Measurements from ENCODE around the gene NTSR1. TPM values are rescaled to one million over a fixed set of nuclear protein-coding genes. Genes with fewer than 3 reads are reported as not detected.

The NTSR1 gene
- total RNA-seq, 1 experiment from 2014 or later: 44.1 TPM

DNA sequence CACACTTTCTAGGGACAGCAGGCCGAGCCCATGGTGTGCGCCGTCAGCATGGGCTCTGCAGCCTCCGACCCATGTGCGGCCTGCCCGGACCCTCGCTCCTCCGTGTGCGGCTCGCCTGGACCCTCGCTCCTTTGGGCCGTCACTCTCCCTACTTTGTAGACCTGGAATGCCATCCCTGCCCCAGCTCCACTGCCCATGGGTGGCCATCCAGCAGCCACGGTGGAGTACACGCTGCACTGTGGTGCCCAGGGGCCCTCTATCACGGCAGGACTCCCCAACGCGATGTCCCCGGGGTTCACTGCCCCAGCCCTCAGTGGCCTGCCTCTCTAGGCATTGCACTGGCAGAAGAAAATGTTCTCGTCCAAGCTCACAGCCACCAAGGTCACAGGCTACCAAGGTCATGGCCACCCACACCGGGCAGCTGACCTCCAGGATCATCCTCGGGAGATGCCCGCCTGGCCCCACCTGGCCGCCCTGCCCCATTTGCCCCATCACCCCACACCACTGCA is 63.5 kb downstream of the NTSR1 start:
- H3K36me3 ChIP-seq (ENCODE audit: control insufficient read depth, insufficient read depth, low read length): no peaks in the 10 kb centered on the region; the same call in 1 of the 2 replicates
- in situ Hi-C loops (cut with HindIII; ENCODE audit: low pct_unique_long_range_greater_than_20kb, low sequenced_read_pairs) (no loop called here), intact Hi-C loops (cut with micrococcal nuclease; ENCODE audit: unreplicated experiment) (no loop called here)
- H3K27ac ChIP-seq (ENCODE audit: low read length): no peak overlapping the region
- H3K27me3 ChIP-seq (ENCODE audit: control insufficient read depth, insufficient read depth, low read length): no peaks in the 10 kb centered on the region
- BruUV-seq (replicated peaks): no TSS peak
- no peak overlapping the region for H3K4me3 ChIP-seq (ENCODE audit: low read depth in 2 of 2, low read length in 2 of 2)
- ChIA-PET CTCF (no interaction called here), POLR2A (no interaction called here)
- no peaks in the 10 kb centered on the region; the same call in none of the 2 replicates for H3K4me1 ChIP-seq (ENCODE audit: control insufficient read depth, insufficient read depth, low read length)
- DNase-seq (ENCODE audit: low read depth, low spot score): no peak
- ATAC-seq: no peak
- TF ChIP-seq TCF7L2 (IDR thresholded peaks at IDR 0.05; ENCODE audit: low read depth, low read length) (no peak), SIN3A (IDR thresholded peaks at IDR 0.05; ENCODE audit: borderline replicate concordance, insufficient read depth, low read depth, low read length) (no peak), POLR2AphosphoS5 (IDR thresholded peaks at IDR 0.05; ENCODE audit: low read depth, low read length) (no peak)
- TF ChIP-seq, protein P1, sequence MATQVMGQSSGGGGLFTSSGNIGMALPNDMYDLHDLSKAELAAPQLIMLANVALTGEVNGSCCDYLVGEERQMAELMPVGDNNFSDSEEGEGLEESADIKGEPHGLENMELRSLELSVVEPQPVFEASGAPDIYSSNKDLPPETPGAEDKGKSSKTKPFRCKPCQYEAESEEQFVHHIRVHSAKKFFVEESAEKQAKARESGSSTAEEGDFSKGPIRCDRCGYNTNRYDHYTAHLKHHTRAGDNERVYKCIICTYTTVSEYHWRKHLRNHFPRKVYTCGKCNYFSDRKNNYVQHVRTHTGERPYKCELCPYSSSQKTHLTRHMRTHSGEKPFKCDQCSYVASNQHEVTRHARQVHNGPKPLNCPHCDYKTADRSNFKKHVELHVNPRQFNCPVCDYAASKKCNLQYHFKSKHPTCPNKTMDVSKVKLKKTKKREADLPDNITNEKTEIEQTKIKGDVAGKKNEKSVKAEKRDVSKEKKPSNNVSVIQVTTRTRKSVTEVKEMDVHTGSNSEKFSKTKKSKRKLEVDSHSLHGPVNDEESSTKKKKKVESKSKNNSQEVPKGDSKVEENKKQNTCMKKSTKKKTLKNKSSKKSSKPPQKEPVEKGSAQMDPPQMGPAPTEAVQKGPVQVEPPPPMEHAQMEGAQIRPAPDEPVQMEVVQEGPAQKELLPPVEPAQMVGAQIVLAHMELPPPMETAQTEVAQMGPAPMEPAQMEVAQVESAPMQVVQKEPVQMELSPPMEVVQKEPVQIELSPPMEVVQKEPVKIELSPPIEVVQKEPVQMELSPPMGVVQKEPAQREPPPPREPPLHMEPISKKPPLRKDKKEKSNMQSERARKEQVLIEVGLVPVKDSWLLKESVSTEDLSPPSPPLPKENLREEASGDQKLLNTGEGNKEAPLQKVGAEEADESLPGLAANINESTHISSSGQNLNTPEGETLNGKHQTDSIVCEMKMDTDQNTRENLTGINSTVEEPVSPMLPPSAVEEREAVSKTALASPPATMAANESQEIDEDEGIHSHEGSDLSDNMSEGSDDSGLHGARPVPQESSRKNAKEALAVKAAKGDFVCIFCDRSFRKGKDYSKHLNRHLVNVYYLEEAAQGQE (IDR thresholded peaks at IDR 0.05; ENCODE audit: insufficient read depth in 1 of 2, low read depth in 2 of 2, low read length in 1 of 2): no peak
- TF ChIP-seq, protein P2, sequence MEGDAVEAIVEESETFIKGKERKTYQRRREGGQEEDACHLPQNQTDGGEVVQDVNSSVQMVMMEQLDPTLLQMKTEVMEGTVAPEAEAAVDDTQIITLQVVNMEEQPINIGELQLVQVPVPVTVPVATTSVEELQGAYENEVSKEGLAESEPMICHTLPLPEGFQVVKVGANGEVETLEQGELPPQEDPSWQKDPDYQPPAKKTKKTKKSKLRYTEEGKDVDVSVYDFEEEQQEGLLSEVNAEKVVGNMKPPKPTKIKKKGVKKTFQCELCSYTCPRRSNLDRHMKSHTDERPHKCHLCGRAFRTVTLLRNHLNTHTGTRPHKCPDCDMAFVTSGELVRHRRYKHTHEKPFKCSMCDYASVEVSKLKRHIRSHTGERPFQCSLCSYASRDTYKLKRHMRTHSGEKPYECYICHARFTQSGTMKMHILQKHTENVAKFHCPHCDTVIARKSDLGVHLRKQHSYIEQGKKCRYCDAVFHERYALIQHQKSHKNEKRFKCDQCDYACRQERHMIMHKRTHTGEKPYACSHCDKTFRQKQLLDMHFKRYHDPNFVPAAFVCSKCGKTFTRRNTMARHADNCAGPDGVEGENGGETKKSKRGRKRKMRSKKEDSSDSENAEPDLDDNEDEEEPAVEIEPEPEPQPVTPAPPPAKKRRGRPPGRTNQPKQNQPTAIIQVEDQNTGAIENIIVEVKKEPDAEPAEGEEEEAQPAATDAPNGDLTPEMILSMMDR (IDR thresholded peaks at IDR 0.05): no peak
- no peaks in the 10 kb centered on the region for H3K9me3 ChIP-seq (ENCODE audit: control insufficient read depth, insufficient read depth, low read depth, low read length)

DNA sequence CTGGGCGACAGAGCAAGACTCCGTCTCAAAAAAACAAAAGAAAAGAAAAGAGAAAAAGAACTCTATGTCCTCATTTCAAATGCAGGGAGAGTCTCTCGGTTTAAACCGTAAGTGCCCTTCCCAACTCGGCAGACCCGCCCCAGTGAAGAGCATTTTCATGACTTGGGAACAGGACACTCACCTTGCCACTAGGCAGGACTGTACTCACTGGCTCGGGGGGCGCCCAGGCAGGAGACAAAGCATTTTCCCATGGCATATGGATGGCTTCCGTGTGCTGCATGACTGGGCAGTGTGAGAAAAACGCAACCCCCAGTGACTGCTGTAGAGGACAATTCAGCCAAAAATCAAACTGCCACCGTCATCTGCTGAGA is 64.0 kb downstream of the NTSR1 start:
- Histone ChIP-seq H3K27ac (ENCODE audit: low read length) (no peak overlapping the region), H3K27me3 (ENCODE audit: control insufficient read depth, insufficient read depth, low read length) (no peaks in the 10 kb centered on the region), H3K4me1 (ENCODE audit: control insufficient read depth, insufficient read depth, low read length) (no peaks in the 10 kb centered on the region; the same call in none of the 2 replicates), H3K36me3 (ENCODE audit: control insufficient read depth, insufficient read depth, low read length) (no peaks in the 10 kb centered on the region; the same call in 1 of the 2 replicates), H3K9me3 (ENCODE audit: control insufficient read depth, insufficient read depth, low read depth, low read length) (no peaks in the 10 kb centered on the region), H3K4me3 (ENCODE audit: low read depth in 2 of 2, low read length in 2 of 2) (no peak overlapping the region)
- no TSS peak for BruUV-seq (replicated peaks)
- ATAC-seq (no peak), DNase-seq (ENCODE audit: low read depth, low spot score) (no peak)
- ChIA-PET CTCF (interaction anchor here (1.4 kb wide), 1 partner anchor 19 kb away, joined by 4 read pairs; no protein-coding TSS in a partner anchor), POLR2A (no interaction called here)
- TF ChIP-seq, protein P1 (IDR thresholded peaks at IDR 0.05; ENCODE audit: insufficient read depth in 1 of 2, low read depth in 2 of 2, low read length in 1 of 2): no peak
- TF ChIP-seq, protein P2 (IDR thresholded peaks at IDR 0.05): no peak
- TF ChIP-seq TCF7L2 (IDR thresholded peaks at IDR 0.05; ENCODE audit: low read depth, low read length) (no peak), SIN3A (IDR thresholded peaks at IDR 0.05; ENCODE audit: borderline replicate concordance, insufficient read depth, low read depth, low read length) (no peak), POLR2AphosphoS5 (IDR thresholded peaks at IDR 0.05; ENCODE audit: low read depth, low read length) (no peak)
- intact Hi-C loops (cut with micrococcal nuclease; ENCODE audit: unreplicated experiment): no loop called here
- in situ Hi-C loops (cut with HindIII; ENCODE audit: low pct_unique_long_range_greater_than_20kb, low sequenced_read_pairs): no loop called here

Measured in Panc1 (cell line).